GM12878 (cell line): ENCODE measurements around the gene PRSS36. TPM values are rescaled to one million over a fixed set of nuclear protein-coding genes. Genes with fewer than 3 reads are reported as not detected.

Source experiments
- ATAC-seq: fragments of 200-7000 bp; cut with Tn5 transposase; 3 replicates; pipeline ENCODE4 v1.9.1; 2020; ENCODE audit warnings: mild to moderate bottlenecking, moderate library complexity
- BruUV-seq: library from RNA; stranded (reverse); fragments of 400-500 nt; replicated peaks from 2 replicates; lab custom pipeline; 2021; lab: Mats Ljungman, UMichigan
- CTCF ChIA-PET: fragments of 300-600 bp; sonication (Branson Sonifier 250); formaldehyde crosslinking; extraction: SDS; loops from one replicate; lab custom pipeline; 2021; ENCODE audit warnings: inconsistent platforms; lab: Yijun Ruan, JAX
- POLR2A ChIA-PET: fragments of 350-600 bp; formaldehyde crosslinking; extraction: SDS; loops from one replicate; lab custom pipeline; 2021; ENCODE audit warnings: inconsistent platforms; lab: Charles Lee
- RAD21 ChIA-PET: fragments of 300-600 bp; sonication (Branson Sonifier 250); formaldehyde crosslinking; loops from one replicate; lab custom pipeline; 2023; ENCODE audit warnings: antibody characterized with exemption; ENCODE audit not compliant: unreplicated experiment; lab: Charles Lee
- SMC1A ChIA-PET: fragments of 300-600 bp; sonication (Branson Sonifier 250); formaldehyde crosslinking; loops from one replicate; lab custom pipeline; 2023; ENCODE audit not compliant: unreplicated experiment, uncharacterized antibody; lab: Charles Lee
- DNase-seq: peaks from one replicate; pipeline ENCODE4 v3.0.0-alpha.2; 2011; ENCODE audit warnings: low read depth, low spot score
- FAIRE-seq: peaks from 3 replicates; lab custom pipeline; 2011; peaks lifted over from hg19 to GRCh38; lab: Jason Lieb, UNC
- H2AFZ ChIP-seq: 2 replicates; pipeline ENCODE4 v1.6.0; 2011; ENCODE audit warnings: low read depth, low read length, control low read depth; ENCODE audit not compliant: control insufficient read depth
- H3K27ac ChIP-seq: 2 replicates; pipeline ENCODE4 v1.5.1; 2011; ENCODE audit warnings: control low read depth; ENCODE audit not compliant: control insufficient read depth, insufficient read depth
- H3K27me3 ChIP-seq, 2 experiments: replicated peaks in 1 of 2; 2 replicates each; pipeline versions ENCODE4 v1.6.0 to v1.6.1; 2011; ENCODE audit warnings: low read length in 1 of 2; ENCODE audit not compliant: control insufficient read depth in 2 of 2, insufficient read depth in 2 of 2
- H3K36me3 ChIP-seq, 2 experiments: 2 replicates each; pipeline ENCODE4 v1.5.1; 2011; ENCODE audit warnings: low read length in 1 of 2; ENCODE audit not compliant: control insufficient read depth in 2 of 2, insufficient read depth in 2 of 2
- H3K4me1 ChIP-seq: 2 replicates; pipeline ENCODE4 v1.6.1; 2011; ENCODE audit warnings: mild to moderate bottlenecking, low read length, moderate library complexity, mixed read lengths; ENCODE audit not compliant: control insufficient read depth, insufficient read depth
- H3K4me2 ChIP-seq: 2 replicates; pipeline ENCODE4 v1.6.0; 2011; ENCODE audit warnings: control low read depth; ENCODE audit not compliant: control insufficient read depth, insufficient read depth
- H3K4me3 ChIP-seq: fragments of 200-600 bp; sonication (generic); 2 replicates; pipeline ENCODE4 v1.5.1; 2016
- H3K79me2 ChIP-seq: 2 replicates; pipeline ENCODE4 v1.6.0; 2011; ENCODE audit warnings: low read length; ENCODE audit not compliant: control insufficient read depth, insufficient read depth
- H3K9ac ChIP-seq: 2 replicates; pipeline ENCODE4 v1.8.0; 2011; ENCODE audit warnings: low read length, control low read depth, mixed read lengths; ENCODE audit not compliant: control insufficient read depth, insufficient read depth
- H3K9me3 ChIP-seq: replicated peaks from 3 replicates; pipeline ENCODE4 v1.5.1; 2011; ENCODE audit warnings: mild to moderate bottlenecking, low read length; ENCODE audit not compliant: control insufficient read depth, insufficient read depth
- H4K20me1 ChIP-seq: 2 replicates; pipeline ENCODE4 v1.6.0; 2011; ENCODE audit not compliant: control insufficient read depth, insufficient read depth
- EZH2 ChIP-seq: IDR thresholded peaks from 2 replicates; pipeline ENCODE4 v1.6.1; 2012; ENCODE audit warnings: low read depth, mild to moderate bottlenecking, control low read depth, inconsistent platforms, low read length, borderline replicate concordance; ENCODE audit not compliant: control insufficient read depth
- FOS ChIP-seq: IDR thresholded peaks from 3 replicates; pipeline ENCODE4 v1.6.1; 2011; ENCODE audit warnings: borderline replicate concordance; ENCODE audit not compliant: insufficient read length; ENCODE audit errors: extremely low read depth
- KAT2A ChIP-seq: conservative IDR thresholded peaks from 2 replicates; pipeline ENCODE4 v1.6.1; 2011; ENCODE audit warnings: low read depth, low read length; ENCODE audit not compliant: control insufficient read depth
- MTA3 ChIP-seq: IDR thresholded peaks from 2 replicates; pipeline ENCODE4 v1.6.1; 2012; ENCODE audit warnings: low read length, inconsistent platforms, borderline replicate concordance
- NFXL1 ChIP-seq: fragments of 450-650 bp; IDR thresholded peaks from 2 replicates; pipeline ENCODE4 v1.6.1; 2017; ENCODE audit warnings: antibody characterized with exemption, mild to moderate bottlenecking, borderline replicate concordance
- PML ChIP-seq: IDR thresholded peaks from 2 replicates; pipeline ENCODE4 v1.6.1; 2012; ENCODE audit warnings: low read length, inconsistent platforms
- POLR2AphosphoS5 ChIP-seq: IDR thresholded peaks from 2 replicates; pipeline ENCODE4 v1.6.1; 2011; ENCODE audit warnings: mild to moderate bottlenecking, low read length, inconsistent platforms
- SUPT20H ChIP-seq: IDR thresholded peaks from 2 replicates; pipeline ENCODE4 v1.6.1; 2011; ENCODE audit warnings: low read depth, mild to moderate bottlenecking, low read length, moderate library complexity, borderline replicate concordance; ENCODE audit not compliant: control insufficient read depth
- TCF7 ChIP-seq: IDR thresholded peaks from 2 replicates; pipeline ENCODE4 v1.6.1; 2014; ENCODE audit warnings: antibody characterized with exemption, borderline replicate concordance
- ZNF384 ChIP-seq: IDR thresholded peaks from 2 replicates; pipeline ENCODE4 v1.6.1; 2012; ENCODE audit warnings: low read depth, mild to moderate bottlenecking, low read length, improper control_type of control experiment, borderline replicate concordance
- ZNF622 ChIP-seq: fragments of 450-650 bp; IDR thresholded peaks from 2 replicates; pipeline ENCODE4 v1.6.1; 2017; ENCODE audit warnings: mild to moderate bottlenecking, inconsistent platforms
- WGBS: methylation state at CpG from one replicate; pipeline ENCODE4 v1.1.6; 2016; ENCODE audit warnings: low lambda C conversion rate; ENCODE audit not compliant: insufficient replicate concordance, insufficient coverage; ENCODE audit errors: missing lambda C conversion rate; 5-methylcytosine and 5-hydroxymethylcytosine counted together
- in situ Hi-C: fragments of 300-500 bp; cut with MboI; formaldehyde crosslinking; loops from 9 replicates; pipeline ENCODE4 v1.14.3; 2018; ENCODE audit warnings: mixed read lengths
- intact Hi-C: fragments of 100-400 bp; cut with micrococcal nuclease; formaldehyde crosslinking; loops from one replicate; pipeline ENCODE4 v1.14.2; 2022; ENCODE audit not compliant: unreplicated experiment
- polyA plus RNA-seq, 11 experiments: library from polyadenylated mRNA; depleted of rRNA in 4 of 11; unstranded in 6 of 11; stranded (reverse) in 5 of 11; fragments of >200 nt; fragmentation: Nextera tagmentation in 4 of 11; fragmentation: Illumina TruSeq in 1 of 11; extraction: Ambion mirVana in 4 of 11; extraction: Trizol in 1 of 11; gene quantifications; 1 replicate in 1 of 11; 2 replicates in 10 of 11; pipeline versions ENCODE4 v1.2.1 to v1.2.3, GENCODE V29; 2011 to 2016; ENCODE audit warnings: inconsistent platforms in 2 of 11, missing spikeins in 2 of 11, low read depth in 1 of 11
- total RNA-seq, 4 experiments: library from RNA; depleted of rRNA in 3 of 4; stranded (reverse); fragments of >200 nt in 3 of 4; fragmentation: Illumina TruSeq in 1 of 4; extraction: Trizol in 1 of 4; gene quantifications; 2 replicates each; pipeline versions ENCODE4 v1.2.1 to v1.2.3, GENCODE V29; 2013 to 2021
- TF ChIP-seq, protein P1 (sequence below): fragments of 450-650 bp; IDR thresholded peaks from 2 replicates; pipeline ENCODE4 v1.6.1; 2017; ENCODE audit warnings: mild to moderate bottlenecking, moderate library complexity
- TF ChIP-seq, protein P2 (sequence below): fragments of 450-650 bp; IDR thresholded peaks from 2 replicates; pipeline ENCODE4 v1.6.1; 2018; ENCODE audit warnings: borderline replicate concordance, mild to moderate bottlenecking; ENCODE audit not compliant: partially characterized antibody

PRSS36 gene
- total and polyA plus RNA-seq, 10 of the 15 experiments (the other 5 are each of a cell fraction or from before 2014, with no cell fraction given) = 0.11 to 1.1 (median 0.17) TPM; not detected in 3

DNA sequence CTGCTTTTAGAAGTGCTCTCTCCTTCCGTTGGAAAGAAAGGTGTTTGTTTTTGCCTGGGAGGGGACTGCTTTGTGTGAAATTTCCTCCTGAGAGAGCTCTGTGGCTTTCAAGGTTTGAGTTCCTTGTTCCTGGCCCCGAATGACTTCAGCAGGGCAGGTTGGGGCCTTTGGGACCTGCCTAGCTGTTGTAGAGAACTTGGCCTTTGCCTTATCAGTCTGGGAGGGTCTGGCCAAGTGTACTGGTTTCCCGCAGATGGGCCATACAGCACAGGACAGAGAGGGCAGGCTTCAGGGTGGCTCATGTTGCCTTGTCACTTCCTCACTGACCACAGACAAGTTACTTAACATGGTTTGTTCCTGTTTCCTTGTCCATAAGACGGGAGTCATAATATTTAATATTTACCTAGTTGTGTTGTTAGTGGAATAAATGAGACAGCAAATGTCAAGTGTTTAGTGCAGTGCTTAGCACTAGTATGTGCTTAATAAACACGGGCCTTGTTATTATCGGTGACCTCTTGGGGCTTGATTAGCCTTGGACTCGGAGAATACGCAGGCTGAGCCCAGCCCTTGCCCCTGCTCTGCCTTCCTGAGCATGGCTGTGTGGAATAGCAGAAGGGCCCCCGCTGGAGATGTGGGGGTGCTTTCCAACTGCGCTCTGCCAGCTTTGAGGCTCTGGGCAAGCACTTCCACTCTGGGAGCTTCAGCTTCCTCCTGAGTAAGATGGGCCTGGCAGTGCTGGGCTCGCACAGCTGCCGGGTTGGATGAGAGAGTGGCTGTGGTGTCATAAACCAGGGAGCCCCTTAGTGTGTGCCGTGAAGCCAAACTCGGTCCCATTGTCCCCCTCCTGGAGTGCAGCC is 20.9 kb downstream of the PRSS36 start:
- Histone ChIP-seq H3K36me3 (no peaks in the 10 kb centered on the region; a peak in 2 of 4 replicates), H3K4me1 (no peaks in the 10 kb centered on the region), H3K9me3 (no peaks in the 10 kb centered on the region), H2AFZ (no peak overlapping the region), H3K4me2 (no peak overlapping the region), H3K9ac (no peak overlapping the region; the same call in 1 of the 2 replicates), H3K27me3 (no peaks in the 10 kb centered on the region), H3K79me2 (no peaks in the 10 kb centered on the region), H3K4me3 (no peak overlapping the region), H4K20me1 (no peaks in the 10 kb centered on the region), H3K27ac (no peak overlapping the region)
- FAIRE-seq (no peak), DNase-seq (no peak), ATAC-seq (peak; percentile 42; the same call in 2 of the 3 replicates)
- BruUV-seq = no TSS peak
- in situ Hi-C loops = no loop called here
- ChIA-PET POLR2A (interaction anchor here (0.6 kb wide), 1 partner anchor 159 kb away, joined by 3 read pairs; no protein-coding TSS in a partner anchor), RAD21 (no interaction called here), SMC1A (no interaction called here), CTCF (interaction anchor here (0.8 to 1.7 kb wide), 2 partner anchors 9 to 13 kb away, joined by 5 to 6 read pairs; no protein-coding TSS in a partner anchor)
- intact Hi-C loops = no loop called here
- 67% methylated on average over 14 of the region's 14 CpGs for WGBS
- TF ChIP-seq PML (no peak), KAT2A (no peak), NFXL1 (no peak), SUPT20H (no peak), TCF7 (no peak), ZNF384 (no peak), POLR2AphosphoS5 (no peak), FOS (no peak), EZH2 (no peak), MTA3 (no peak), ZNF622 (no peak)
- TF ChIP-seq, protein P1, sequence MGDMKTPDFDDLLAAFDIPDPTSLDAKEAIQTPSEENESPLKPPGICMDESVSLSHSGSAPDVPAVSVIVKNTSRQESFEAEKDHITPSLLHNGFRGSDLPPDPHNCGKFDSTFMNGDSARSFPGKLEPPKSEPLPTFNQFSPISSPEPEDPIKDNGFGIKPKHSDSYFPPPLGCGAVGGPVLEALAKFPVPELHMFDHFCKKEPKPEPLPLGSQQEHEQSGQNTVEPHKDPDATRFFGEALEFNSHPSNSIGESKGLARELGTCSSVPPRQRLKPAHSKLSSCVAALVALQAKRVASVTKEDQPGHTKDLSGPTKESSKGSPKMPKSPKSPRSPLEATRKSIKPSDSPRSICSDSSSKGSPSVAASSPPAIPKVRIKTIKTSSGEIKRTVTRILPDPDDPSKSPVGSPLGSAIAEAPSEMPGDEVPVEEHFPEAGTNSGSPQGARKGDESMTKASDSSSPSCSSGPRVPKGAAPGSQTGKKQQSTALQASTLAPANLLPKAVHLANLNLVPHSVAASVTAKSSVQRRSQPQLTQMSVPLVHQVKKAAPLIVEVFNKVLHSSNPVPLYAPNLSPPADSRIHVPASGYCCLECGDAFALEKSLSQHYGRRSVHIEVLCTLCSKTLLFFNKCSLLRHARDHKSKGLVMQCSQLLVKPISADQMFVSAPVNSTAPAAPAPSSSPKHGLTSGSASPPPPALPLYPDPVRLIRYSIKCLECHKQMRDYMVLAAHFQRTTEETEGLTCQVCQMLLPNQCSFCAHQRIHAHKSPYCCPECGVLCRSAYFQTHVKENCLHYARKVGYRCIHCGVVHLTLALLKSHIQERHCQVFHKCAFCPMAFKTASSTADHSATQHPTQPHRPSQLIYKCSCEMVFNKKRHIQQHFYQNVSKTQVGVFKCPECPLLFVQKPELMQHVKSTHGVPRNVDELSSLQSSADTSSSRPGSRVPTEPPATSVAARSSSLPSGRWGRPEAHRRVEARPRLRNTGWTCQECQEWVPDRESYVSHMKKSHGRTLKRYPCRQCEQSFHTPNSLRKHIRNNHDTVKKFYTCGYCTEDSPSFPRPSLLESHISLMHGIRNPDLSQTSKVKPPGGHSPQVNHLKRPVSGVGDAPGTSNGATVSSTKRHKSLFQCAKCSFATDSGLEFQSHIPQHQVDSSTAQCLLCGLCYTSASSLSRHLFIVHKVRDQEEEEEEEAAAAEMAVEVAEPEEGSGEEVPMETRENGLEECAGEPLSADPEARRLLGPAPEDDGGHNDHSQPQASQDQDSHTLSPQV = no peak
- TF ChIP-seq, protein P2, sequence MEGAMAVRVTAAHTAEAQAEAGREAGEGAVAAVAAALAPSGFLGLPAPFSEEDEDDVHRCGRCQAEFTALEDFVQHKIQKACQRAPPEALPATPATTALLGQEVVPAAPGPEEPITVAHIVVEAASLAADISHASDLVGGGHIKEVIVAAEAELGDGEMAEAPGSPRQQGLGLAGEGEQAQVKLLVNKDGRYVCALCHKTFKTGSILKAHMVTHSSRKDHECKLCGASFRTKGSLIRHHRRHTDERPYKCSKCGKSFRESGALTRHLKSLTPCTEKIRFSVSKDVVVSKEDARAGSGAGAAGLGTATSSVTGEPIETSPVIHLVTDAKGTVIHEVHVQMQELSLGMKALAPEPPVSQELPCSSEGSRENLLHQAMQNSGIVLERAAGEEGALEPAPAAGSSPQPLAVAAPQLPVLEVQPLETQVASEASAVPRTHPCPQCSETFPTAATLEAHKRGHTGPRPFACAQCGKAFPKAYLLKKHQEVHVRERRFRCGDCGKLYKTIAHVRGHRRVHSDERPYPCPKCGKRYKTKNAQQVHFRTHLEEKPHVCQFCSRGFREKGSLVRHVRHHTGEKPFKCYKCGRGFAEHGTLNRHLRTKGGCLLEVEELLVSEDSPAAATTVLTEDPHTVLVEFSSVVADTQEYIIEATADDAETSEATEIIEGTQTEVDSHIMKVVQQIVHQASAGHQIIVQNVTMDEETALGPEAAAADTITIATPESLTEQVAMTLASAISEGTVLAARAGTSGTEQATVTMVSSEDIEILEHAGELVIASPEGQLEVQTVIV = no peak
